HFF-Myc (cell line): ENCODE measurements around the gene PSD4.
A peak's percentile ranks its signal among the peaks of the same experiment; 100 is the strongest.

Experiments used
- DNase-seq: peaks from one replicate; pipeline ENCODE4 v3.0.0-alpha.2; 2011; ENCODE audit warnings: low read depth; ENCODE audit errors: extremely low read depth
- H3K4me3 ChIP-seq: replicated peaks from 2 replicates; pipeline ENCODE4 v1.5.1; 2011; ENCODE audit warnings: low read depth, mild to moderate bottlenecking, control low read depth, low read length
- CTCF ChIP-seq: IDR thresholded peaks from 2 replicates; pipeline ENCODE4 v1.5.1; 2012; ENCODE audit warnings: mild to moderate bottlenecking, low read depth, low read length, control low read depth; ENCODE audit errors: missing control alignments

Gene PSD4

GRCh38 chr2:113187771-113188170, 14.0 kb downstream of the PSD4 start:
- DNase-seq = no peak
- TF ChIP-seq CTCF = no peak
- no peak overlapping the region for H3K4me3 ChIP-seq

- H3K4me3 ChIP-seq = no peak overlapping the region
- no peak for TF ChIP-seq CTCF
- no peak for DNase-seq
Measured at GRCh38 chr2:113190871-113191270, 17.1 kb downstream of the PSD4 start.

GRCh38 chr2:113192459-113193100, 18.8 kb downstream of the PSD4 start:
- no peak for DNase-seq
- peak; percentile 21 for TF ChIP-seq CTCF
- H3K4me3 ChIP-seq = no peak overlapping the region

- DNase-seq = no peak
- no peak overlapping the region for H3K4me3 ChIP-seq
- no peak for TF ChIP-seq CTCF
Measured at GRCh38 chr2:113195923-113196501, 22.2 kb downstream of the PSD4 start.

- no peak for DNase-seq
- no peak overlapping the region for H3K4me3 ChIP-seq
- TF ChIP-seq CTCF = no peak
Measured at GRCh38 chr2:113196839-113197238, 23.1 kb downstream of the PSD4 start.

GRCh38 chr2:113197347-113198047, 23.7 kb downstream of the PSD4 start:
- H3K4me3 ChIP-seq = no peak overlapping the region
- TF ChIP-seq CTCF = no peak
- no peak for DNase-seq
